Common myeloid progenitor, CD34-positive (primary cell): Measurements from ENCODE around the gene FANCI.

Experiments
- CTCF ChIA-PET: fragments of 350-600 bp; sonication (Branson Sonifier 250); formaldehyde crosslinking; loops from one replicate; lab custom pipeline; 2021; ENCODE audit warnings: antibody characterized with exemption; lab: Charles Lee
- POLR2A ChIA-PET: fragments of 350-600 bp; sonication (Branson Sonifier 250); formaldehyde crosslinking; loops from one replicate; lab custom pipeline; 2021; ENCODE audit warnings: antibody characterized with exemption; lab: Charles Lee
- DNase-seq, 3 donors: peaks; one replicate each; pipeline versions ENCODE4 v3.0.0 to v3.0.0-alpha.2; 2013
- H3K27ac ChIP-seq, 2 experiments: 1 replicate in 1 of 2; 2 replicates in 1 of 2; pipeline ENCODE4 v1.7.0; 2013; ENCODE audit warnings: inconsistent platforms in 2 of 2, low read length in 2 of 2, mild to moderate bottlenecking in 2 of 2, low read depth in 1 of 2, moderate library complexity in 1 of 2; ENCODE audit not compliant: severe bottlenecking in 2 of 2, insufficient read depth in 1 of 2, poor library complexity in 1 of 2
- H3K27me3 ChIP-seq, 5 experiments: replicated peaks in 2 of 5; 1 replicate in 3 of 5; 2 replicates in 2 of 5; pipeline versions ENCODE4 v1.6.1 to v1.7.0; 2013; ENCODE audit warnings: low read length in 4 of 5, mild to moderate bottlenecking in 2 of 5, moderate library complexity in 2 of 5, inconsistent platforms in 1 of 5; ENCODE audit not compliant: insufficient read depth in 5 of 5, control insufficient read depth in 4 of 5
- H3K36me3 ChIP-seq, 4 experiments: 1 replicate in 2 of 4; 2 replicates in 2 of 4; pipeline versions ENCODE4 v1.6.1 to v1.7.0; 2013; ENCODE audit warnings: low read length in 3 of 4, control low read depth in 1 of 4, mild to moderate bottlenecking in 1 of 4; ENCODE audit not compliant: control insufficient read depth in 4 of 4, insufficient read depth in 4 of 4
- H3K4me1 ChIP-seq, 4 experiments: 1 replicate in 3 of 4; 2 replicates in 1 of 4; pipeline versions ENCODE4 v1.6.1 to v1.7.1; 2013; ENCODE audit warnings: low read length in 3 of 4, mild to moderate bottlenecking in 3 of 4, control low read depth in 1 of 4, inconsistent platforms in 1 of 4, moderate library complexity in 1 of 4; ENCODE audit not compliant: control insufficient read depth in 4 of 4, insufficient read depth in 4 of 4; ENCODE audit errors: control extremely low read depth in 1 of 4
- H3K4me3 ChIP-seq, 7 experiments: 1 replicate in 4 of 7; 2 replicates in 3 of 7; pipeline versions ENCODE4 v1.5.1 to v1.7.0; 2013; ENCODE audit warnings: mild to moderate bottlenecking in 7 of 7, low read length in 6 of 7, moderate library complexity in 6 of 7, inconsistent platforms in 2 of 7, low read depth in 2 of 7, control low read depth in 1 of 7; ENCODE audit not compliant: insufficient read depth in 4 of 7, control insufficient read depth in 1 of 7; ENCODE audit errors: extremely low read depth in 1 of 7
- H3K9me3 ChIP-seq, 5 experiments: 1 replicate in 4 of 5; 2 replicates in 1 of 5; pipeline versions ENCODE4 v1.6.1 to v1.7.1; 2013; ENCODE audit warnings: low read length in 4 of 5, mild to moderate bottlenecking in 2 of 5, inconsistent platforms in 1 of 5, low read depth in 1 of 5, moderate library complexity in 1 of 5; ENCODE audit not compliant: control insufficient read depth in 4 of 5, insufficient read depth in 2 of 5; ENCODE audit errors: control extremely low read depth in 1 of 5
- WGBS: methylation state at CpG from one replicate; pipeline ENCODE4 v1.1.5; 2013; ENCODE audit not compliant: insufficient coverage; 5-methylcytosine and 5-hydroxymethylcytosine counted together

Gene FANCI

DNA sequence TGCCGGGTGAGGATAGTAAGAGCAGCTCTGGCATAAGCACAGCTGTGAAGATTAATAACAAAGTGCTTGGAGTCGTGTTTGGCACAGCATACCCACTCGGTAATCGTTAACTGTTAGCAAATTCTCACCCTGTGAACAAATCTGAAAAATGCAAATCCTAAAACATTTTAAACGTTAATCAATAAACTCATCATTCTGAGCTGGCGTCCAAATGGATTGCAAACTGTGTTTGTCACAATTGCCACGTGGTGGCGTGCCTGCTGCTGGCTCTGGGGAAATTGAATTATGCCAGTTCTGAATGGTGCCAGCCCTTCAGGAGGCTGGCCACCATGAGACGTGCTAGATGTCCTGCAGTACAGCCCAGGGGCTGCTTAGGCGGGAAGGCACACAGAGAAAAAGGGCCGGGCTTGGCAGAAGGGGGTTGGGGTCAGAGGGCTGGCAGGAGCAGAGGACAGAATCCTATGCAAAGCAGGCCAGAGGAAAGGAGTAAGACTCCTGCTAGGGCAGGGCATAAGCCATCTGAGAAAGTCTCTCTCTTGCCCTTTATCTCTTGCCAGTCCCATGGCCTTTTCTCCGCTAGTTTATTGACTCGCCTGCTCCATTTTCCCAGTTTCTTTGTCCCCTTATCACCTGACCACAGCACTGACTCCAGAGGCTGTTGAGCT lies 113.0 kb downstream of the FANCI start:
- no peak overlapping the region for H3K4me3 ChIP-seq
- ChIA-PET POLR2A (interaction anchor here (1.0 kb wide), 1 partner anchor 116 kb away, joined by 3 read pairs; no protein-coding TSS in a partner anchor), CTCF (interaction anchor here (0.6 to 10.2 kb wide), 16 partner anchors 8 to 144 kb away, joined by 3 to 144 read pairs (median 14); no protein-coding TSS in a partner anchor)
- peaks cover 0 to 16% (median 7%) of the 10 kb centered on the region in 4 experiments for H3K4me1 ChIP-seq
- H3K9me3 ChIP-seq = no peaks in the 10 kb centered on the region
- WGBS = 50% methylated on average over 13 of the region's 13 CpGs
- peaks cover 0 to 92% (median 49%) of the 10 kb centered on the region in 5 experiments for H3K27me3 ChIP-seq
- no peak for DNase-seq
- H3K27ac ChIP-seq = no peak overlapping the region
- H3K36me3 ChIP-seq = no peaks in the 10 kb centered on the region

DNA sequence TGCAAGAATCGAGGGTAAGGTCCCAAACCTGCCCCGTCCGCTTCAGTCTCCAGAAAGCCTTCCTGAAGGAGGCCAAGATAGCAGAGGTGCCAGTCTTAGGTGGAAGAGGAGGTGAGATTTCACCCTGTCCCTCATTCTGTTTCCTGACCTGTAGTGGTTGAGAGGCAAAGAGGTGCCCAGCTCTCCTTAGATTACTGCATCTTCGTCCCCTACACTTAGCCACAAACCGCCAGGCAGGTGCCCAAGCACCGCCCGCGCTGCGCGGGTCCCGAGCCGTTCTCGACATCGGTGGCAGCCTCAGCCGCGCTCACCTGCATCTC lies 114.6 kb downstream of the FANCI start:
- Histone ChIP-seq H3K27me3 (peaks cover 0 to 97% (median 51%) of the 10 kb centered on the region in 5 experiments), H3K4me3 (peak overlapping the region in 4 of 7 experiments; percentile 54 to 77 (median 70)), H3K27ac (no peak overlapping the region), H3K36me3 (no peaks in the 10 kb centered on the region), H3K9me3 (no peaks in the 10 kb centered on the region), H3K4me1 (peaks cover 0 to 32% (median 16%) of the 10 kb centered on the region in 4 experiments)
- WGBS = 18% methylated on average over 9 of the region's 16 CpGs
- ChIA-PET CTCF (interaction anchor here (0.9 to 10.2 kb wide), 35 partner anchors 9 to 152 kb away, joined by 3 to 144 read pairs (median 9); no protein-coding TSS in a partner anchor), POLR2A (no interaction called here)
- DNase-seq = no peak

DNA sequence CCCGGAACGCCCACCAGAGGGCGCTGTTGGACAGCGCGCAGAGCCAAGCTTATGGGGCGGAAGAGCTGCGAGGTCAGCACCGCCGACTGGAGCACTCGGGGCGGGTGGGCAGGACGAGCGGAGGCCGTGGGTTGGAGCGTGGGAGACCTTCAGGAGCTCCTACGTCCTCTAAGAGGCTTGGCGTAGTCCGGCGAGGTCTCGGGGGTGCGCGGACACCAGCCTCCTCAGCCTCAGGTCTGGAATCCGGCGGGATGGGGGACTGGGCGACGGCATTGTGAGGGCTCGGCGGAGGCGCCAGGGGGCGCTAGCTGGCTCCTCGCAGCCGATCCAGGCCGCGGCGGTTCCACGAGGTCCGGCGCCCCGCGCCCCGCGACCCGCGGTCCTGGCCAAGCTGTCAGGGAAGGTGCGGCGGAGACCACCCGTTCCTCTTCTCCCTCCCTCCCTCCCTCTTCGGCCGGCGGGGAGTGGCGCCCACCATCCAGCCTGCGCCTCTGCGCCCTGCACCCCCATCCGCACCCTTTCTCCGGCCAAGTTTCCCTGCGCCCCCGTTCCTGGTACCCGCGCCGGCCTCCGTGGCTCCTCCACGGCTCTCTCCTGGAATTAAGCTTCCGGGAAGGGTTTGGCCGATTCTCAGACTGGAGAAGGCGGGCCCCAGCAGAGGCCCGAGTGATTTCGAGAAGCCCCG lies 115.1 kb downstream of the FANCI start:
- DNase-seq = peak; percentile 77 to 87 (median 85)
- Histone ChIP-seq H3K27me3 (peaks cover 0 to 97% (median 55%) of the 10 kb centered on the region in 5 experiments), H3K9me3 (no peaks in the 10 kb centered on the region), H3K4me3 (peak overlapping the region in 6 of 7 experiments; percentile 38 to 77 (median 62)), H3K36me3 (no peaks in the 10 kb centered on the region), H3K27ac (no peak overlapping the region), H3K4me1 (peaks cover 0 to 34% (median 18%) of the 10 kb centered on the region in 4 experiments)
- ChIA-PET CTCF (interaction anchor here (0.8 to 10.2 kb wide), 35 partner anchors 10 to 152 kb away, joined by 3 to 144 read pairs (median 9); no protein-coding TSS in a partner anchor), POLR2A (no interaction called here)
- WGBS = 3% methylated on average over 52 of the region's 68 CpGs

DNA sequence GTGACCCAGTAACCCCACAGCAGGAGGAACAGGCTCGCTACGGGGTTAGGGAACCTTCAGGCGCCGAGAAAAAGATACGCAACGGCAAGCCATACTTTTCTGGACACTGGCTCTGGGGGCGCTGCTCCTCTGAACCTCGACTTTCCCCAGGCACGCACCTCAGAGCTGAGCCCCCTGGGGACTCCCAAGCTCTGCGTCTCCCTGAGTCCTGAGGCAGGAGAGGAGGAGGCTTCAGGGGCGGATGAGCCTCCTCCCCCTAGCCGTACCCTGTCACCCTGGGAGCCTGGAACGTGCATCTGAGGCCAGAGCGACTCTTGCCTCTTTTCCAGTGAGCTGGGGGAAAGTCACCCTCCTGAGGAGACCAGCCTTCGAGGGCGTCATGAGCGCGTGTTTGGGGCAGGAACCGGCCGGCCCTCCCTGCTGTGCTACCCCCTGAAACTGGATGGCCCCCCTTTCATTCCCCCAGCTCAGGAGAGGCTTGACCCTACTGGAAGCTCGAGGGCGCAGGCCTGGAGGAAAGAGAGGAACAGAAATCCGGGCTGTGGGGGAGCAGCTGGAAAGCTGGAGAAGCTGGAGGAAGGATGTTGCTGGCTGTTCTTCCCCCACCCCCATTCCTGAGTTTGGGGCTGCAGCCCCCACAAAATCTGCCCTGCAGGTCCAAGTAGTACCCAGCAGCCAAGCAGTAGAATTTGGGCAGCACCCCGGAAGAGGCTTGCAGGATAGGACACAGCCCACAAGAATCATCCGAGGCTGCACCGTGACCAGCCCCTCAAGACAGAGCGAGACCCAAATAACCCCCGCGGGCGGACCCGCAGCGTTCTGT lies 115.9 kb downstream of the FANCI start:
- peaks cover 0 to 98% (median 62%) of the 10 kb centered on the region in 5 experiments for H3K27me3 ChIP-seq
- no peak for DNase-seq
- H3K27ac ChIP-seq = no peak overlapping the region
- ChIA-PET POLR2A (no interaction called here), CTCF (interaction anchor here (0.8 to 10.2 kb wide), 28 partner anchors 9 to 135 kb away, joined by 3 to 144 read pairs (median 12); no protein-coding TSS in a partner anchor)
- H3K4me3 ChIP-seq = peak overlapping the region in 1 of 7 experiments; percentile 77
- peaks cover 0 to 40% (median 24%) of the 10 kb centered on the region in 4 experiments for H3K4me1 ChIP-seq
- WGBS = 8% methylated on average over 27 of the region's 32 CpGs
- H3K36me3 ChIP-seq = no peaks in the 10 kb centered on the region
- H3K9me3 ChIP-seq = no peaks in the 10 kb centered on the region

DNA sequence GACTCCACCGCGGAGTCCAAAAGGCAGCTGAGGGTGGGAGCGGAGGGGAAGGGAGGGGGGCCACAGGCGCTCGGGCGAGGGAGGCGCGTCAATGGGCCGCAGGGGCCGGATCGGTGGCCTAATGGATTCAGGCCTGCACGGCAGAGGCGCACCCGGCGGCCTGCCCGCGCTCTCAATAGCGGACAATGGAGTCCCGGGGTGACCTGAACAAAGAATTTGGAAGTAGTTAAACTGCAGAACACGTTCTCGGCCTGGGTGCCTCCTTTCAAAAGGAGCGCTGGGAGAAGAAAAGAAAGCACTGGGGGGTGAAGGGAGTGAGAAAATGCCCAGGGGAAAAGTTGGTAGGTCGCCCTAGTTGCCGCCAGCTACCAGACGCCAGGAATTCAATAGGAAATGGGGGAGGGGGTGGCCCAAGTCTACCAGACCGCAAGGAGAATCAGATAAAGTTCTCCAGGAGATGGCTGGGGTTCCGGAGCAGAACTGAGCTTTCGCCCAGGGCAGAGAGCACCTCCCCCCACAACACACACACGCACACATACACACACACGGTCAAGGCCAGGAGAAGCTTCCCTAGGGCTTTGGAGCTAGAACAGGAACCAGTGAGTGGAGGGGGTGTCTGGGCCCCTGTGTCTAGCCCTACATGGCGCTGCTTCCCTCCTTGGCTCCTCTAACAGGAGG lies 116.7 kb downstream of the FANCI start:
- 6% methylated on average over 23 of the region's 31 CpGs for WGBS
- Histone ChIP-seq H3K36me3 (no peaks in the 10 kb centered on the region), H3K4me1 (peaks cover 0 to 40% (median 24%) of the 10 kb centered on the region in 4 experiments), H3K27ac (no peak overlapping the region), H3K27me3 (peaks cover 0 to 98% (median 67%) of the 10 kb centered on the region in 5 experiments), H3K4me3 (no peak overlapping the region), H3K9me3 (no peaks in the 10 kb centered on the region)
- no peak for DNase-seq
- ChIA-PET POLR2A (no interaction called here), CTCF (interaction anchor here (0.8 to 10.2 kb wide), 15 partner anchors 9 to 134 kb away, joined by 3 to 144 read pairs (median 15); no protein-coding TSS in a partner anchor)

DNA sequence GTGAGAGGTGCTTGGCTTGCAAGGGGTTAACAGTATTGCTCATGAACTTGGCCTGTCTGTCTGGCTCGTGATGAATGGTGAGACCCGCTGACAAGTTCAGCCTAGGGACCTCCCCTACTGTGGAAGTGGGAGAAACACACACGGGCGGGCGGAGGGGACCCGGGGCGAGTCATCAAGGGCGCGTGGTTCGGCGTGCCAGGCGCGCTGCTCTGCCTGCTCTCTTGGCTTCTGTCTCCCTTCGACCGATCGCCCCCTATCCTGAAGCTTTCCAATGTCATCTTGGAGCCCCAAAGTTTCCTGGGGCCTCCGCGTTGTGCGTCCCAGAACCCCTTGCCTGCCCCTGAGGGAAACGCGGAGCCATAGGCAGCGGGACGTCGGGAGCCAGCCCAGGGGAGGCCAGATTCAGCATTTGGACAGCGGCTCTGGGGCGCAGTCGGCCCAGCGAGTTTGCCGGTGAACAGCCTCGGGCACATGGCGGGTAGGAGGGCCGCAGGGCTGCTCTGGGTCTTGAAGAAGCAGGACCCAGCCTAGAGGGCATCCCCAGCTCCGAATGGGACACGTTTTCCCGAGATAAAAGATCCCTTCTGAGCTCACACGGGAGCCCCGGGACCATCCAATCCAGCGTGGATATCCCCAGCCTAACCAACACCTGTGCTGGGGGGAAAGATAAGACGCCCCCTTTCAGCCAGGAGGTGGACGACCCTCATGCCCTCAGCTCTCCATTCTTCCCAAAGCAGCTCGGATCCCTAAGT lies 117.8 kb downstream of the FANCI start:
- CTCF ChIA-PET = interaction anchor here (0.6 to 10.2 kb wide), 6 partner anchors 51 to 111 kb away, joined by 3 to 144 read pairs (median 21); no protein-coding TSS in a partner anchor
- POLR2A ChIA-PET = no interaction called here
- Histone ChIP-seq H3K27ac (no peak overlapping the region), H3K36me3 (no peaks in the 10 kb centered on the region), H3K27me3 (peaks cover 2 to 98% (median 69%) of the 10 kb centered on the region in 5 experiments), H3K4me1 (peaks cover 0 to 40% (median 24%) of the 10 kb centered on the region in 4 experiments), H3K4me3 (peak overlapping the region in 1 of 7 experiments; percentile 23), H3K9me3 (no peaks in the 10 kb centered on the region)
- DNase-seq = peak; percentile 53 to 75 (median 74)
- 11% methylated on average over 39 of the region's 41 CpGs for WGBS
